Hindlimb muscle (tissue), 1 donor: Measurements from ENCODE around the gene SLC22A23. TPM values are rescaled to one million over a fixed set of nuclear protein-coding genes. Genes with fewer than 3 reads are reported as not detected.

Experiments used
- DNase-seq: peaks from one replicate; pipeline ENCODE4 v3.0.0-alpha.2; 2013
- polyA plus RNA-seq: library from polyadenylated mRNA; unstranded; fragments of 120-200 nt; gene quantifications from one replicate; pipeline ENCODE4 v1.2.1, GENCODE V29; 2013; ENCODE audit not compliant: insufficient read length

Gene SLC22A23
- polyA plus RNA-seq, 1 donor = 3.5 TPM

DNA sequence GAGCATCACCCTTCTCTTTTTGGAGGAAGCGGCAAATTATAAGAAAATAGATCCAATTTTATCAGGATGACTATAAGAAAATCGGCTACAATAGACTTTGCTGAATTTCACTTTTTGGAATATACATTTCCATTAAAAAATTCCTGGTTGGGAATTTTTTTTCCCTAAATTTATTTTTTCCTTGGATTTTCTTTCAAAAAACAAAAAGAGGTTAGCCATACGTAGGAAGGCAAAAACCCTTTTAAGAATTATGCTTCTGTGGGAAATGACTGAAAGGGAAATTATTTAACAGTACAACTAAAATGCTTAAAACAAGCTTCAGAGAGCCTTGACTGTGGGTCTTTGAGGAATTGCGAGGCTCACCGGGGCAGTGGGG is 86.9 kb downstream of the SLC22A23 start:
- DNase-seq = no peak

DNA sequence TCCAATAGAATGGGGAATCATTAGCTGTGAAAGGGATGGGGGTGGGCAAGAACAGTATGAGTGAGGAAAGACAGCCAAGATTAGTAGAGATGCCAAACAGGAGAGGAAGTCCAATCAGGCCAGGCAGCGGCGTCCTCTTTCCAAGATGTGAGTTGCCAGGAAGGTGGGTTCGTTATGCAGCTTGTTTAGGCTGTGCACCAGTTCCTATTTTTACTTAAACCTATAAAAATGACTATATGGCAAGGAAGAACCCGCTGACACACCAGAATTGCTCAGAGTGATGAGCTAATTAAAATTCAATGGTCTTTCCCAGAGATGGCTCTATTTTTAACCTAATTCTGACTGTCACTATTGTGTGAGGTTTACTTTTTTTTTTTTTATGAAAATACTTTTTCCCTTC is 88.2 kb downstream of the SLC22A23 start:
- no peak for DNase-seq

DNA sequence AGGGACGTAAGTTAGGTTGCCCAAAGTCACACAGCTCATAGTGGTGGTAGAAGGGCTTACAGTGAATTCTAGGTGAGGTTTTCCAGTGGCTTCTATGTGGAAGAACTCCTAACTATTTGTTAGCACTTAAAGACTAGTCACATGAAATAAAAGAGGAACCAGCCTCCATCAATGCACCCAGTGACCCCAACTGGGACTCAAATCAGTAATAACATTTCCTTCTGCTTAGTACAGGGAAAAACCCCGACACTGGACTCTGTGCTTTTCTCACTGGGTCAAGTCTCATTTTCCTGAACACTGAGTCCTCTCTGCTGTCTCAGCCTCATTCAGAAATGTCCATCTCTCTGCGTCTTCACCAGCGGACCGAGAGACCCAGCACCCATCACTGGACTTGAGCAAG is 89.2 kb downstream of the SLC22A23 start:
- DNase-seq = no peak

DNA sequence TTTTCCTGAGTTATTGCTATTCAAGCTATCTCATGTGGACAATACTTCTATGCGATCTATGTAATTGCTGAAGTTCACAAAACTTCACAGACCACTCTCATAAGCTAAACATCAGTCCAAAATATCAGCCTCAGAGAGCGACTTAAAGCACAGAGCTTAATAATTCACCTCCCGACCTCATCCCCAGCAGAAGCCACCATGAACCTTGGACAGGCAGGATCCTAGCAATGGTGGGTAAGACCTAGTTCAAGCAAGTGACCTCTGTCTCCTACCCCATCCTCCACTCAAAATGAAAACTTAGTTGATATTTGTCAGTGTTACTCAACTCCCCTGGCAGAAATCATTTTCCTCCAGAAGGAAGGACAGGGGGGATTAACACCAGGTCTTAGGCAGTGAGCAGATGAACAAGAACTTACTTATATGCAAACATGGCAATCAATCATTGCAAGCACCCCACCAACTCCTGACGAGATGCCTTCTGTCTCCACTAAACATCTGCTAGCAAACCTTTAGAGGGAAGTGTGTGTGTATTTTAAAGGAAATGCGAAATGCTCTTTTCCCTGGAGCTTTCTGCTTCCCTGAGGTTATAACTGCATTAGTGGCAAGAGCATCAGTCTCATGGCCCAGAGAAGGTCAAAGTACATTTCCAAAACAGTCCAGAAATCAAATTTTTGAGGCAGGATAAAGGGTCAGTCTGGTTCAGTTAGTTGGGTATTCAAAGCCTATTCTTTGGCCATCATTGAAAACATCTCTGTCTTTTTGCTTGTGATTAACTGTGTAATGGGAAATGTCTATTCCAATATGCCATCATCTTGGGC is 90.0 kb downstream of the SLC22A23 start:
- DNase-seq = no peak

DNA sequence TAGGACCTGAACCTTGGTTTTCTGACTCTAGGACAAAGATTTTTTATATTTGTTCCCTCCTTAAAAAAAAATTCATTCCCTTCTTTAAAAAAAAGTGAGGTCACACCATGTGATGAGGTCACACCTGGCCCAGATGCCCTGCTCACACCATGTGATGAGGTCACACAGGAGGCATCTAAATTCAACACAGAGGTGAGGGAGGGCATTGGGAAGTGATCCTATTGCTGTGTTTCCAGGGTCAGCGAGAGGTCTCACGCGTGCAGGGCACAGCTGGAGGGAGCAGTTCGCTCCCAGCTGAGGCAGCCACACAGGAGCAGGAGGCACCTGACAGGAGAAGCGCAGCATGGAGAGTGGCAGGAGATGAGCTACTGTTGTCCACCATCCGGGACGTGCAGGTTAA is 92.5 kb downstream of the SLC22A23 start:
- no peak for DNase-seq

DNA sequence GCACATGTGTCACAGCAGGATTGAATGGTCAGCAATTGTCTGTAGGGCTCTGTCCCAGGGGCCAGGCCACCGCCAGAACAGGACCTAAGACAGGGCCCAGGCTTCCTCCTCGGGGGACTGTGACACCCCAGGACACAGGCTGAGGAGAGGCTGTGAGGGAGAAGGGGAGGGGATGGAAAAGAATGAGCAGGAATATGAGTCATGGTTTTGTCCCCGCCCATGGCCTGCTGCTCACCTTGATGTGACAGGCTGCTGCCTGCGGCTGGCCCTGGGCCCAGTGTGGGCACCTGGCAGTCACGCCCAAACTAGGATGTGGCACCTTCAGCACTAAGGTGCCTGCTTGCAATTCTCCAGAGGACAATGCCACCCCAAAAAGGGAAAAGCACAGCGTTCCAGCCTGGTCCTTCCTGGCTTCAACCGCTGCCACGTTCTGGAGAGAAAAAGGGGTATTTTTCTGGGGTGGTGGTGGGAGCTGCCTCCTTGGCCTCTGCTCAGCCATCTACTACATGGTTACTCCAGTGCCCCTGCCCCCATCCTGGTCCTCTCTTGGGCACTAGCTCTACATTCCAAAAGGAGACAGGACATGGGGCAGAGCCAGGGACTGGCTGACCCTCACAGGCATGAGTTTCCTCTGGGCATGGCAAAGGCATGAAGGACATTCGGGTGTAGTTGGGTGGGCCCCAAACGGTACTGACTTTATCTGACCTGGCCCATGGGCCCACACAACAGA is 93.4 kb downstream of the SLC22A23 start:
- DNase-seq = no peak

DNA sequence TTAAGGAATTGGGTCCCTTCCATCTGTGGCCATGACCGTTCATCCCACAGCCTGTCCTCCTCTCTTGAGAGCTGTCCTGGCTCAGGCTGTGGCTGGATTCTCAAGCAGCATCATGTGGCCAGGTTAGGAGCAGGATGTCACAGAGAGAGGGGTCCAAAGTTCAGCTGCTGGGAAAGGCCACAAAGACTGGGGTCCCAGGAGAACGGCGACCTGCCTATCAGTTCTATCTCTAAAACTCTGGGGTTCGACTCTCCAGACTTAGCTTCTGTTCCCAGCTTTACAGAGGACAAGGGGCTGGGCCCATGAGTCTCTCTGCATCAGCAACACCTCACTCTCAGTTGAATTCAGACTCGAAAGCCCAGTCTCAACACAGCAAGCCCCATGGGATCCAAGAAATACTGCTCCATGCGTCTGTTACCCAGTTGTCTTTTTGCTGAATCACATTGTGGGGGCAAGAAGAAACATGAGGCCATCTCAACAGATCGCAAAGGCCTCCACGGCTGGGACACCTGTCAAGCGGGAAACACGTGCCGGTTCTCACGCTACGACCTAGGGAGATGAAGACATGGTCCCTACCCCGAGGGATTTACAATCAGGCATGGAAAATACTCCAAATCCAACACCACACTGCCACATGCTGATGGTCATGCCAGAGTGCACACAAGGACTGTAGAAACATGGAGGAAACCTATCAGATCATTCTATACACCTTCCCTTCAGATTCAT is 95.4 kb downstream of the SLC22A23 start:
- DNase-seq = no peak

DNA sequence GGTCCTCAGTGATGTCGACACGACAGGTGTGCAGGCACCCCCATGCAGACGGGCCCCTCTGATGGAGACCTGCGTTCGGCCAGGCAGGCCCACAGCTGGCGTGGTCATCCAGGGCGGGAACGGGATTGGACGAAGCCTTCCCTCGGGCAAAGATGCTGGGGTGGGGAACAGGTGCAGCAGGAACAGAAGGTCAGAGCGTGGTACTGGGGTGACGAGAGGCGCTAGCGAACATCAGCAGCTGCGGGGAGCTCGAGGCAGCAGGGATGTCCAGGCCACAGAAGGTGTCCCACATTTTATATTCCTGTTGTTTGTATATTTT is 96.2 kb downstream of the SLC22A23 start:
- no peak for DNase-seq

DNA sequence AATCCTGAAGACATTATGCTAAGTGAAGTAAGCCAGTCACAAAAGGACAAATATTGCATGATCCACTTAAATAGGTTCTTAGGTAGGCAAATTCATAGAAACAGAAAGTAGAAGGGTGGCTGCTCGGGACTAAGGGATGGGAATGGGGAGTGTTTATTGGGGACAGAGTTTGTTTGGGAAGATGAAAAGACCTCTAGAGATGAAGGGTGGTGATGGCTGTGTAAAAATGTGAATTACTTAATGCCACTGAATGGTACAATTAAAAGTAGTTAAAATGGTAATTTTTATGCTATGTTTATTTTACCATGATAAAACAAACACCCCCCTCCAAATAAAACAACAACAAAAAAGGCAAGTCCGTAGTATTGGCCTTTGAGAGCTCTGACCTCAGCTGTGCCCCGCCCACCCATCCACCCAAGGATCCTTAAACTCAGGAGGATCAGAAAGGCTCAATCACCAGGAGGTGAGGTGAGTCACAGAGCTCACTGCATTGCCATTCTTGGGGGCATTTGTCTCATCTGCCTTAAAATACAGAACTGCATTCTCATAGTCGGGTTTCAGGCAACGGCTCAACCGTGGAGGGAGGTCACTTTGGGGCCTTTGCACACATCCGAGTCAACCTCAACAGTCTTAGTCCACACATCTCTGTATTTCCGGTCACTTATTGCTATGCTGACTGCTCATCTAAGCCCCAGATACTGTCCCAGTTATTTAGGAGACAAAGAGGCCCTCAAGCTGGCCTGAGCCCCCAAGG is 96.7 kb downstream of the SLC22A23 start:
- DNase-seq = no peak

DNA sequence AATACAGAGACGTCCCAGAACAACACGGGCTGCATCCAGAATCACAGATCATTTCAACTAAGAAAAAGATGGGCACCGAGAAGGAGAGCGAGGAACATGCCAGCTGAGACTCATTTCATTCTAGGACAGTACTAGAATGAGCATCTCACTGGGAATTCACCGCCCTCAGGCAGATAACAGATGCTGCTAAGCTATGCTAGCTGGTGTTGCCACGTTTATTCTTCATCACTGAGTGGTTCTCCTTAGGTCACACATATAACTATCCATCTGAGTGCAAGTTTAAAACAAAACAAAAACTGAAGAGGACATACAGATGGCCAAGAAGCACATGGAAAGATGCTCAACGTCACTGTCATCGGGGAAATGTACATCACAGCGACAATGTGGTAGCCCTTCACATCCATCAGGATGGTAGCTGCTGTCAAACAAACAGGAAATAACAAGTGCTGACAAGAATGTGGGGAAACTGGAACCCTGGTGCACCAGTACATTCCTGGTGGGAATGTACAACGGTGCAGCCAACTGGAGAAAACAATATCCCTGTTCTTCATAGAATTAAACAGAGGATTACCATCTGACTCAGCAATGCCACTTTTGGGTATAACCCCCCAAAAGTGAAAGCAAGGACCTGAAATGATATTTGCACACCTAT is 97.6 kb downstream of the SLC22A23 start:
- no peak for DNase-seq

DNA sequence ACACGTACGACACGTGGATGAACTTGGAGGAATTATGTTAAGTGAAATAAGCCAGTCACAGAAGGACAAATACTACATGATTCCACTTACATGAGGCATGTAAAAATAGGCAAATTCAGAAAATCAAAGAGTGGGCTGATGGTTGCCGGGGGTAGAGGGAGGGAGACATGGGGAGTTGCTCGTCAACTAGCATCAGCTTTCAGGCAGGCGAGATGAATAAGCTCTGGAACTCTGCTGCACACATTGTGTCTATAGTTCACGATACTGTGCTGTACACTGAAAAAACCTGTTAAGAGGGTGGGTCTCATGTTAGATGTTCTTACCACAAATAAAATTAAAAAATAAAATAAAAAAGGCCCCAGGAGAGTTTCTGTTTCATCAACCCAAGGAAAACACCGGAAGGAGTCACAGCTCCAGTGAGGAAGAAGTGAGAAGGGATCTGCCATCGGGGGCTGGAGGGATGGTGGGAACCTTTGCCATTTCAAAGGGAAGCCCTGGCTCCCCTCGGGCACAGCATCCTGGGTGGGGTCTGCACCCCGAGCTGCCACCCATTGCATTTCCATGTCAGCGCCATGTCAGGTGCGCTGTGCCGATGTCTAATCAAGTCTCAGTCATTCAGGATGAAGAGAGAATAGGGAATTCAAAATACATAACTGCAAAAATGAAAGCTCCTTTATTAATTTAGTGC is 98.3 kb downstream of the SLC22A23 start:
- DNase-seq = no peak

DNA sequence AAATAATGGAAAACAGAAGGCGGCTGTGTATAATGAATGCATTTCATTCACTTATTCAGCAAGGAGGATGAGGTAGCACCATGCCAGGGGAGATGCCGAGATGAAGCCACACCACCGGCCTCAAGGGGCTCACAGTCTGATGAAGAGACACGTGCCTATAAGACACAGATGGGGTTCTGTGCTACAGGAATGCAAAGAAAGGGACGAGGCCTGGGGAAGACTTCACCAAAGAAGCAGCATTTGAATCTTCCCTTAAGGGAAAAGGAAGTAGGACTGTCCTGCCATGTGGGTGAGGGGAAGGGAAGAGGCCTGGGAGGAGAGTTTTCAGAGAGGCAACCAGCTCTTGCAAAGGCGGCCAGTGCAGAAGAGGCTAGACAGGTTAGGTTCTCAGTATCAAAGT is 99.2 kb downstream of the SLC22A23 start:
- no peak for DNase-seq

DNA sequence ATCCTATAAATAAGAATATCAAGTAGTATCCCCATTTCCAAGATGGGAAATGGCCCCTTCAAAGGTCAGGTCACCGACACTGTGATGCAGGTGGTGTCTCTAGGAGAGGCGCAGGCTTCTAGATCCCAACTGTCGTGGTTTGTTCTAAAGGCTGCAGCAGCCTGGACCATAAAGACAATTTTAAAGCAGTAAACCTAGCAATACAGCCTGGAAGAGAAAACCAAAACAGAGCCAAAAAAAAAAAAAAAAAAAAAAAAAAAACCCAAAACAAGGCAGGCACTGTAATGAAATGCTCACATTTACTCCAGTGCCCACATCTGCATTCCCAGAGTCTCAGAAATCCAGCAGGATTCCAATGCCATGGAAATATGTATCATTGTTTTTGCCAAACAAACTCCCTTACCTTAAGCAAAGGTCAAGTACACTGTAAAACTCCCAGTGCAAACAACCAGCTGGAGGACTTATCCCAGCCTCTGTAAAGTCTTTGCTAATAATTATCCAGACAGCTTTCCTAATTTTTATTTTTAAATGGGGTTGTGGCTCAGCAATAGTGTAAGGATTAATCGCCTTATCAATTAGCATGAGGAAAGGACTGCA is 99.9 kb downstream of the SLC22A23 start:
- DNase-seq = no peak

DNA sequence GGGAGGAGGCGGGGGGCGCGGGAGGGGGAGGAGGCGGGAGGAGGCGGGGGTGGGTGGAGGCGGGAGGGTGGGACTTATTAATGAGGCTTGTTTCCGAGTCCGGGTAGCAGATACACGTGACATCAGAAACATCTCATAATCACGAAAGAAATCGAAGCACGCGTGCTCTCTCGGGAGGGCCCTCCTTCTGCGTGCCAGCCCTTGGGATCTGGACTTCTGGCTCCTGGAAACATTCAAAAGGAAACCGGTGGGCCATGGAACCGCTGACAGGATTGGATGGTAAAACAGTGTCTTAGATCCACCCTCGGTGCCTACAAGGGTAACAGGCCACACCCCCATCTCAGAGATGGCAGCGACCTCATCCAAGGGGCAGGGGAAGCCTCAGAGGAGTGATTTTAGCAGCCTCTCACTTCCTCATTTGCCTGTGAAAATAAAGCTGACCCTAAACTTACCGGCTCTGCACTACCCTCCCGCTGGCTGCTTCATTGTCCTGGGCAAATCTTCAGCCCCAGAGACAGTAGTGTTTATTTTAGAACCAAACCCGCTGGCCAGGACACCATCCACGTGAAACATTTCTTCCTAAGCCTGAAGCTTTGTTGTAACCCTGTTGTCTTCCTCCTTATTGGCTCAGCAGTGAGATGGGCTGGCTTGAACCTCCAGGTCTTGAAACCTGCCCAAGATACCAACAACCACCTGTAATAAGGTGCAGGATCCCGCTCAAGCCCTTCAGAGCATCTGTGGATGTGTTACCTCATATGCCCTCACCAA is 100.6 kb downstream of the SLC22A23 start:
- peak; percentile 68 for DNase-seq

DNA sequence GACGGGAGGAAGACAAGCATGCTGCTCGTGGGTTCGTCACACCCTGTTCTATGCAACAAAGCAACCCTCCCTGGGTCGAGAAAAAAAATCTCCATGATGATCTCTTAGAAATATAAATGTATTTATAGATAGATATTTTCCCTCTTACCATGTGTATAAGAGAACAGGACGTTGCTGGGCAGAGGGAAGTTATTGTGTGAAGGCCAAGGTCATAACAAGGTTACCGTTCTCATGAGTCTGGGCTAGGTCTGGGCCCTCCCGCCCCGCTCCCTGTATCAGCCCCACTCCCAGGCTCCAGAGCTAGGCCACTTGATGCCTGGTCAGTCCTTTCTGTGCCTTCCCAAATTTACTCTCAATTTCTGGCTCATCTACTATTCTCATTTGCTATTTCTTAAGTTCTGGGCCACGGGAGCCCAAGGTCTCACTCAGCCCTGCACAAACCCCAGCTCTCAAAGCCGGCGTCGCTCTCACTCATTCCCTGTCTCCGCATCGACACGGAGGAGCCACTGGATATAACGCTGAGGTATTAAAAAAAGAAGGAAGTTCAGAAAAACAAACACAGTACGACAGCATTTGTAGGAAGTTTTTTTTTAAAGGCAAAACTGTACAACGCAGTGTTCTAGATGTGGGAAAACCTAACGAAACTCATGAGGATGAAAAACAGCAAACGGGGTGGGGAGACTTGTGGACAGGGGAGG is 101.3 kb downstream of the SLC22A23 start:
- DNase-seq = peak; percentile 47

DNA sequence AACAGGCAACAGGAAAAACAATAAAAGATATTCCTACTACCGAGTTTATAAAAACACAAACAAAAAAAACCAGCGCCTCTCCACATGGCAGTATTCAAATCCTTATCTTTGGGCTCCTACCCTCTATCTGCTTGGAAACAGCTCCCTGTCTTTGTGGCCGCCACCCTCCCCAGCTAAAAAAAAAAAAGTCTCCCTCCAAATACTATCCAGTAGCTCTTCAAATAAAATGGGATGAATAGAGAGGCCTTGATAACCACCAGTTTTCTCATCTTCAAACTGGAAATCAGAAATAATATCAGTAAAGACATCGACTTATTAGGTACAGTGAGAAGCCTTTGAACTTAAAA is 101.9 kb downstream of the SLC22A23 start:
- no peak for DNase-seq

DNA sequence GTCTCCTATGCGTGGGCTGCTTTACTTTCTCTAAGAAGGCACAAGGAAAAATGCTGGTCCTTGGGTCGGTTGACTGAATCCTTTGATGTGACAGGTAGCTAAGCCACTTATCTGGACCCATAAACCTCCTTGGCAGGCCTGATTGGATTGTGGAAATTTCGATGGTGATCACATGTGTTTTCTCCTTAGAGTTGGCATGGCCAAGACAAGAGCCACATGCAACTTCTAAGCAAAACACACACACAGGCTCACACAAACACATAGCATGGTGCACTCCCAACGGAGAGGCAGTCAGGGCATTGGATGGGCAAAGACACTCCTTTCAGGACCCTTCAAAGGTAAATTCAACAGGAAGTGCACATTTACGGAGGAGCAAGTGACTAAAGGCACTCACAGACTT is 102.9 kb downstream of the SLC22A23 start:
- no peak for DNase-seq

DNA sequence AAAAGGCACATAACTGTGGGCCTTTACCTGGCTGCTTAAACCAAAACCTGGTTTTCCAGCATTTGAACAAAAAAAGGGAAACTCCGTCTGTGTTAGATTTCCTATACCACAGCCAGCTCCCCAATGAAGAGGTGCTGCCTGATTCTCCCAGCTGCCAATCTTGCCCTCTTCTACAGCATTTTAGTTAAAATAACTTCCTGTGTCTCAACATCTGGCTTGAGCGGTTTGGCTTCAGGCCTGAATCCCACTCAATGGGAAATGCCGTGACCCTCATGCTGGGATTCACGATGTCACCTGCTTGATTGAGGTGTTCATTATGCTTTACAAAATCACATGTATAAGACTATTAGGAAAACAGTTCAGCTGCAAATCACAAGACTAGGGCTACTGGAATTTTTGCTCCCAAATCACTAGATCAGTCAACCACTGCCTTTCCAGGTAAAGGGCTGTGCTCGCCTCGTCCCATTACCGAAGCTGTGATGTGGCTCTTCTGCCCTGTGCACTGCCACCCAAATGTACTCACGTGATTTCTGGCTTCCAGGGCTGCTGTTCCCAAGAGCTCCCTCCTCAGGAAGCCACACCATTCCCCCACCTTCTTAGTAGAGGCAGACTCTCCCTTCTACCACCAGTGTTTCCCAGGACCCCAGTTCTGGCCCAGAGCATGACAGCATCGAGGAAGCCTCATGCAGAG is 103.5 kb downstream of the SLC22A23 start:
- DNase-seq = no peak

DNA sequence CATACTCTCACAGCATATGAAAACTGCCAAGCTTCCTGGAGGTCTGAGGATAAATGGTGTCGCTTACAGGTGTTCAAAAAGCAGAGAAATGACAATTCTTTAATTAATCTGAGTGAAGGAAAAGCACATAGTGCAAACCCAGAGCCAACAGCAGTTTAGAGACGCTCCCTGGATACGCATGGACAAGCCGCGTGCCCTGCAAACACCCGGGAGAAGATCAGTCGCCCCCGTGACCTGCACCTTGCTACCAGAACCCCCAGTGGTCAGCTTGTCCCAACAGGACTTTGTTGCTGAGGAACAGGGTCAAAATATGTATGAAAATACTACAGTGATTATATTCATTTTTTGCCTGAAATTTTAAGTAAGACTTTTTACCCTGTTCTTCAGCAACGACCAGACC is 104.2 kb downstream of the SLC22A23 start:
- no peak for DNase-seq
